HG03025 (cell line): ENCODE data around the gene TTN.

Experiments
- ATAC-seq: cut with Tn5 transposase; IDR thresholded peaks from one replicate; pipeline ENCODE4 v1.9.1; 2021; ENCODE audit warnings: mild to moderate bottlenecking, moderate library complexity; ENCODE audit not compliant: unreplicated experiment, low FRiP score

The TTN gene

GRCh38 chr2:178807227-178808008, at the start of gene TTN:
TSS of gene TTN (minus strand) at chr2:178807423. CDS start at chr2:178804642, 2,781 bp downstream.
- ATAC-seq, result no peak

DNA sequence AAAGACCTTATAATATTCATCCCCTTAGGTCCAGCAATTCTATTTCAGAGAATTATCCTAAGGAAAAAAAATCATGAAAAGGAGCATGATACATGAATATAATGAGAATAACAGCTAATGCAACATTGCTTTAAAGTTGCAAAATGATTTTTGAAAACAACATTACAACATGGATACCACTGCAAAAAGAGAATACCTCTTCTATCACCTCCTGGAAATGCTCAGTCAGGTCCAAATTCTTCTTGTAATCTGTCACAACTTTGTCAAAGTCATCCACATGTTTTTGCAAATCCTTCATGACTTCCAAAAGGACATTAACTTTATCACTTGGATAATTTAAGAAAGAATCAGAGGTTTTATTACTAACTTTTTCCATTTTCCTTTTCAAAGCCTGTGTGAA, 47.9 kb upstream of the TTN start:
- ATAC-seq, result no peak

GRCh38 chr2:178848335-178848734, 41.1 kb upstream of the TTN start:
- ATAC-seq, result no peak

DNA sequence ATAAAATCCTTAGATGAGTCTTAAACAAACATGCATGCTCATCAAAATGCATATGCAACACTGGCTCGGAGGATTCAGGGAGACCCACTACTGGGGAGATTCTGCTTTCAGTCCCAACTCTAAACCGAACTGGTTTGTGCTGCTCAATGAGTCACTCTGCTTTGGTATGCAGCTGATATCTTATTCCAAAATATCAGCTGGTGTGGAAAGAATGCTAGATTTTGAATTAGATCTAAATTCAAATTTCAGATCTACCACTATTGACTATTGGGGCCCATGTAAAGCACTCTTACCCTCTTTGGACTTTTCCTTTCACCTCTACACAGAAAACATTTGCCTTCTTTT, 39.2 kb upstream of the TTN start:
- no peak for ATAC-seq

GRCh38 chr2:178845566-178846457, 38.6 kb upstream of the TTN start:
- ATAC-seq, result no peak

GRCh38 chr2:178844701-178845100, 37.5 kb upstream of the TTN start:
- no peak for ATAC-seq

DNA sequence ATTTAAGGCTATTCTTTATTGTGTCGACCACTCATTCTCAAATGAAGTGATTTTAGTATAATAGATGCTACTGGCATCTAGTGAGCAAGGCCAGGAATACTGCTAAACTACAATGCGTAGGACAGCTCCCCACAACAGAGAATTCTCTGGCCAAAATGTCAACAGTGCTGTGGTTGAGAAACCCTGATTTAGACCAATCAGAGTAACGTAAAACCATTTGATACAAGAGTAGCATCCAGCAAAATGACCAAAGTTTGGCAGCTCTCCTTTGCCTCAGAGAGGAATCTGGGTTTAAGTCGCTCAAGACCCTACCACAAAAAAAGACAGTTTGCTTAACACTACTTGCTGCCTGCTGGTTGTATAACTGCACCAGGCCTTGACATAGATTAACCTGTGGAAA, 37.0 kb upstream of the TTN start:
- ATAC-seq, result no peak

- ATAC-seq, result no peak
Measured at GRCh38 chr2:178843697-178844096, 36.5 kb upstream of the TTN start.

- no peak for ATAC-seq
Measured at GRCh38 chr2:178836807-178837206, 29.6 kb upstream of the TTN start.

GRCh38 chr2:178834086-178834485, 26.9 kb upstream of the TTN start:
- ATAC-seq, result no peak

GRCh38 chr2:178833382-178833781, 26.2 kb upstream of the TTN start:
- no peak for ATAC-seq

DNA sequence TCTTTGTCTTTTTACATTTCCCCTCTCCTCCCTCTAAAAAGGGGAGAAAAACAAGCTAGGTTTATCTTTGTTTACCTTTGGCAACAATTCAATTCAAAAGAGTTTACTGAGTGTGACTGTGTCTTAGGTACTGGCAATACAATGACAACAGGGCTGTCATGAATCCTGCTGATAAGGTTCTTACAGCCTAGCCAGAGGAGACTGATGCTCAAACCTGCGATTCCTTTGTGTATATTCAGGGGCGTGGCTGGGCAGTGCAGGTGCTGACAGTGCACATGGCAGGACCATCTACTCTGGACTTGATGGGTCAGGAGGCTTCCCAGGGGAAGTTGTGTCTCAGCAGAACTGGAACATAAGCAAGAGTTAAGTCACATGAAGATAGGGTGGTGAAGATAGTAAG, 23.2 kb upstream of the TTN start:
- no peak for ATAC-seq

- ATAC-seq, result no peak
Measured at GRCh38 chr2:178829981-178830380, 22.8 kb upstream of the TTN start.

DNA sequence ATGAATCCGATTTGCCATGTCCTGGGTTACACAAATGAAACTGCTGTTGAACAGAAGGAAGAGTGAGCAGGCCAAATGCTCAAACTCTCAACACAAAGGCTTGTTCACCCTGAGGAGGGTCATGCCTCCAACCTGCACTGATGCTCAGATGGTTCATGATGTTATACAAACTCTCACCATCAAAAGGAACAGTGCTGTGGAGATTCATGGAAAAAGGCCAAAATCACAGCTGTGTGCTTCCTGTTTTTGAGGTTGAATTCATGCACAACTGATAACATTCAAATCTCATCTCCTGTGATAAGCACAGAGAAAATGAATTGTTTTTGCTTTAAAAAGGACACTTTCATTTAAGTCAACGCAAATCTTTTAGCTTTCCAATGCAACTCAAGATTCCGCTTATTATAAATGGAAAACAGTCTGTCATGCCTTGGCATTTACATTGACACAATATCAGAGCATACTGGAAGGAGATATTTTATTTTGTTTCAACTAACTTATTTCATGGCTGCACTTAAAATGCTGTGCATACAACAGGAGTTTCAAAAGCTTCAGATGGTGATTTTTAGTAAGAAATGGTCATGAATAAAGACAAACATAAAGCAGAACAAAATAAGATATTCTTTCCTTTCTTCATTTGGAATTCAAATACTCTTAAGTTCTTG, 22.2 kb upstream of the TTN start:
- no peak for ATAC-seq

DNA sequence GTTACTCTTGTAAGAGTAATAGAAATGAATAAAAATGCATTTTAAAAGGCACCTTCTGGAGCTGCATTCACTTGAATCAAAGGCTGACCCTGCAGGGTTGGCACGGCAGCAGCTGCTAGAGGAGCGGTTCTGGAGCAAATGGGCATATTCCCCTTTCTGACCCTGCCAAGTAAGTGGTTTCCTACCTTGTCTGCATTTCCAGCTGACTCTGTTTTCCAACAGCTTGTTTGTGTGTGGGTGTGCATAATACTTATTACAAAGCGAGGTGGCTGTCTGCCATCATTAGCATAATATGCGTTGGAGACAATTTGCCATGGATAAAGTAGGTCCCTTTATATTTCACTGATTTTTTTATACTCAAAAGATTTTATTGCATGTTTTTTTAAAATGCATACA, 21.3 kb upstream of the TTN start:
- no peak for ATAC-seq

- ATAC-seq, result no peak
Measured at GRCh38 chr2:178827739-178828485, 20.7 kb upstream of the TTN start.

DNA sequence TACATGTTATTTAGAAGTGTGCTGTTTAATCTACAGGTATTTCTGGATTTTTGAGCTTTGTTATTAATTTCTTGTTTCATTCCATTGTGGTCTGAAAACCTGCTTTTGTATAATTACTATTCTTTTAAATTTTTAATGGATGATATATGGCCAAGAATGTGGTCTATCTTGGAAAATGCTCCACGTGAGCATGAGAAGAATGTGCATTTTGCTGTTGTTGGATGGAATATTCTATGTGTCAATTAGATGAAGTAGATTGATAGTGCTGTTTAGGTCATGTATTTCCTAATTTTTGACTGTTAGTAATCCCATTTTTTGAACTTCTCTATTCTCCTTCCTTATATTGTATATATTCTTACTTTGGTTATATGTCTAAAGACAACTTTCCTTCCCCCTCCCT, 19.9 kb upstream of the TTN start:
- no peak for ATAC-seq

- ATAC-seq, result no peak
Measured at GRCh38 chr2:178825183-178825582, 18.0 kb upstream of the TTN start.

GRCh38 chr2:178824181-178824580, 17.0 kb upstream of the TTN start:
- ATAC-seq, result no peak

- no peak for ATAC-seq
Measured at GRCh38 chr2:178819992-178820391, 12.8 kb upstream of the TTN start.
